NCI-H2196 (cell line): Measurements from ENCODE around the gene PAPSS1.

Source experiments
- DNase-seq: peaks from one replicate; lab custom pipeline; 2025; ENCODE audit not compliant: unreplicated experiment; lab: John Stamatoyannopoulos, UW

PAPSS1 gene

DNA sequence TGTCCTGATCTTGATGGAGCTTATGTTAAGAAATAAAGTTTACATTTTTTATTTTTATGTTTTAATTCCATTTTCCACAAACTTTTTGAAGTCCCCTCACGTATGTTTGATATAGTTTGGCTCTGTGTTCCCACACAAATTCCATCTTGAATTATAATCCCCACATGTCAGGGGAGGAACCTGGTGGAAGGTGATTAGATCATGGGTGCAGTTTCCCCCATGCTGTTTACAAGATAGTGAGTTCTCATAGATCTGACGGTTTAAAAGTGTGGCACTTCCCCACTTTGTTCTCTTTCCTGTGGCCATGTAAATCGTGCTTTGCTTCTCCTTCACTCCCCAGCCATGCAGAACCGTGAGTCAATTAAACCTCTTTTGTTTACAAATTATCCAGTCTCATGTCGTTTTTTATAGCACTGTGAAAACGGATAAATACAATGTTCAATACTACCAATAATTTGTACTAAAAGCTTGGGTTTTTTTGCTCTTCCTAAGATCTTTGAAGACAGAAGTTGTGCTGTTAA is 89.8 kb downstream of the PAPSS1 start:
- no peak for DNase-seq

DNA sequence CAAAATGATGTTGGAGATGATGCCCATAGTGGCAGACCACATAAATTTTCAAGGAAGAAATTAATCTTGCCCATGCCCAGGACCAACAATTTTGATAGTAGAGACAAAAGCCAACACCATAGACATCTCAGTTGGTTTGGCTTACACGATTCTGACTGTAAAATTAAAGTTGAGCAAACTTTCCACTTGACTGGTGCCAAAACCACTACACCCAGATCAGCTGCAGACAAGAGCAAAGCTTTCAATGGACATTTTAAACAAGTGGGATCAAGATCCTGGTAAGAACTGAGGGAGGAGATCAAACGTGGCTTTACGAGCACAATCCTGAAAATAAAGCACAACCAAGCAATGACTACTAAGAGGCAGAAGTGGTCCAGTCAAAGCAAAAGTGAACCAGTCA is 90.7 kb downstream of the PAPSS1 start:
- no peak for DNase-seq

DNA sequence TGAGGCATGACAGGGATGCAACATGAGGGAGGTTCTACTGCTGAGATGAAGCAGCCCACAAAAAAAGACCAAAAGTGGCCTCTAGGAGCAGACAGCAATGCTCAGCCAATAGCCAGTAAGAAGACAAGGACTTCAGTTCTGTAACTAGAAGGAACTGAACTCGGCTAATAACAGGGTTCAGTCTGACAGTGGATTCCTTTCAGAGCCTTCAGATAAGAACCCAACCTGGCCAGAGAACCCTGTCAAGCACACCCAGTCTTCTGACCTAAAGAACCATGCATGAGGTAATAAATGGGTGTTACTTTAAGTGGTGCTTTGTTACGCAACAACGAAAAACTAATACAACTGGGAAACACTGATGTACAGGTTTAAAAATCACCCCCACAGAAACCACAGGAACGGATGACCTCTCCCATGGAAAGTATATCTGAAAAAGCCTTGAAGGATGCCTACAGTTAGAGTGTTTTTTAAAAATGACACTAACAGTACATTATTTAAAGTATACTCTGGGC is 94.6 kb downstream of the PAPSS1 start:
- DNase-seq: no peak

DNA sequence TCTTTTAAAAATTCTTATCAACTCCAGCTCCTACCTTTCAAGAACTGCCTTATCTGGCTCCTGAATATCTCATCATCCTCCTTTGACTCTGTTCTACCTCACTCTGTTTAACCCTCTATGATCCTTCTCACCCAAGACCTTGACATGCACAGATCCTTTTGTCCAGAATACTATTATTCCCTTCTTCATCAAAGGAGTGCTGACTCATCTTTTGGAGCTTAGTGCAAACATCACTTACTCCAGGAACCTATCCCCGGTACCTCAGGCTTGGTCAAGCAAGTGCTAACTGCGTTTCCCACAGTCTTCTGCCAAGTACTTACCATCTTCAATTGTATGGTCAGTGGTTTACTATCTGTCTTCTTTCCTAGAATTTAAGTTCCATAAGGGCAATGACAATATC is 96.0 kb downstream of the PAPSS1 start:
- no peak for DNase-seq

DNA sequence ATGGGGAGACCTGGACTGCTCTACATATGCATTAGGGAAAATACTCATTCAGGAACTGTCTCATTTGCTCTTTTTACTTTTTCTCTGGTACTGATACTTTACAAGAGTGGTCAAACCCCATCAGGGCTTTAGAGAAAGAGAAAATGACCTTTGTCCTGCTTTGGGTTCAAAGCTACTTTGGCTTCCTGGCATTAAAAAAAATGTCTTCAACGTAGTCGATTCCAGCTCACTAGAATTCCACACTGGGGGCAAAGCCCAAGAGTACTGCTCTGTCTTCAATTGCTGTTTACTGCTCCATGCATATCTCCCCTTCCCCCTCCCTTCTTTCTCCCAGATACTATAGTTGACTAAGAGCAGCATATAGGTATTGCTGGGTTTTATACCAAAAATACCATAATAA is 98.0 kb downstream of the PAPSS1 start:
- DNase-seq: no peak

DNA sequence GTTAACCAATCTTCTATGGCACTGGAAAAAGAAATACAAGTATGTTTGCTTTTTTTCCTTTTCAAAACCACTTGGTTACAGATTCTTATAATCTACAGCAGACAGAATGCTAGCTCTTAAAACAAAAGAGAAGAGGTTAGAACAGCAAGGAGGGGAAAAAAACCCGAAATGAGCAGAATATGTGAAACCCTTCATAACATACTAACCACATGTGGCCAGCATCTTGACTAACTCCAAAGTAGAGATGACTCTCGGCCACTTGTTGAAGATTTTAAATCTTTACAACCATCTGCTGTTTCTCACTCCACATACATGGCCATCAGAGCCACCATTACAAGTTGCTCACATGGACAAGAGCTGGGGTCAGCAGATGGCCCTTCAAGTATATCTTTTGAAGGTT is 100.3 kb downstream of the PAPSS1 start:
- no peak for DNase-seq

GRCh38 chr4:107619066-107619465 is 101.0 kb downstream of the PAPSS1 start:
- DNase-seq: no peak

- no peak for DNase-seq
These were observed 101.4 kb downstream of the PAPSS1 start for GRCh38 chr4:107618656-107619055.

DNA sequence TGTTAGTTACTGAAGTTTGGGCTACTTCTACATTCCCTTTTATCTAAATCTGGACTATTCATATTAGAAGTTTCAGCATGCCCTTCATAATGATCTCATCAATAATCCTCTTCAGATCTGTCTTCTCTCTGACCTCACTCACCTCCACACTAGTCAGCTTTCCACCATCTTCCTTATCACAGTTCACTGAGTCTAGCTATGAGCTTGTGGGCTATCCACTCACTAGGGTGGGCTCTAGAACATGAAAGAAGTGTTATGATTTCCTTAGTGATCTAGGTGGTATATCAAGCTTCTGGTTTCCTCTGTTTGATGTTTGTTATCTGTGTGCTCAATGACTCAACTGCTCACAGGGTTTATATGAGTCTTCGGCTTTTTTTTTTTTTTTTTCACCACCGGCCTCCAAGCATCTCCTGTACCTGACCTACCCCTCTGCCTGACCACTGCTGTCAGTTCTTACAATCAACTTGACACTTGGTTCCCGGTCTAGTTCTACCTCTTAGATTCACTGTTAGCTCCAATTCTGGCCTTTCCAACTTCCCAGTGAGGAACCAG is 103.1 kb downstream of the PAPSS1 start:
- no peak for DNase-seq

- DNase-seq: no peak
These were observed 104.2 kb downstream of the PAPSS1 start for GRCh38 chr4:107615809-107616208.

DNA sequence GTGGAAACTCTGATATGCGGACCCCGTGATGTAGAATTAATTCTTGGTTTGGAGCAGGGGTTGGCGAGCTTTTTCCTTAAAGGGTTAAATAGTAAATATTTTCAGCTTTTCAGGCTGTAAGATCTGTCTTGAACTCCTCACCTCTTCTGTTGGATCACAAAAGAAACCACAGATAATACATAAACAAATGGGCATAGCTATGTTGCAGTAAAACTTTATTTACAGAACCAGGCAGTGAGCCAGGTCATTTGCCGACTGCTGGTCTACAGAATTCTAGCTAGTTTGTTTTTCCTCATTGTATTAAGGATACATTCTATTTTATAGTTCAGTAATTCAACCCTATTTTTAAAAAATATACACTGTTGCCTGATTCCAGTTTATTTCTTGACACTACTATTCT is 116.6 kb downstream of the PAPSS1 start:
- DNase-seq: no peak

DNA sequence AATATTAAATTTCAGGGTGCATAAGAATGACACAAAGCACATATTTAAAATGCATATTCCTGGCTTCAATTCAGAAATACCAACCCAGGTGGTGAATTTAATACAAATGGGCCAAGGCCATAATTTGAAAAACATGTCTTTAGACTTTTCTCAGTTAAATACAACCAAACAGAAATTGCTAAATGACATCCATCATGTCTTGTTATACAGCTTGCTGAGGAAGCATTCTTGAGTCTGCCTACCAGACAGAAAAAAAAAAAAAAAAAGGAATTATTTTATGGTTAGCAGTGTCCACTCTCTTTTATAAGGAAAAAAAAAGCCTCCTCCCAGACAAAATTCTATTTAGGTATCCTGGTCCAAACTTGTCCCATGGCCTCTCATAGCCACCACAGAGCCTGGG is 119.1 kb downstream of the PAPSS1 start:
- DNase-seq: no peak

DNA sequence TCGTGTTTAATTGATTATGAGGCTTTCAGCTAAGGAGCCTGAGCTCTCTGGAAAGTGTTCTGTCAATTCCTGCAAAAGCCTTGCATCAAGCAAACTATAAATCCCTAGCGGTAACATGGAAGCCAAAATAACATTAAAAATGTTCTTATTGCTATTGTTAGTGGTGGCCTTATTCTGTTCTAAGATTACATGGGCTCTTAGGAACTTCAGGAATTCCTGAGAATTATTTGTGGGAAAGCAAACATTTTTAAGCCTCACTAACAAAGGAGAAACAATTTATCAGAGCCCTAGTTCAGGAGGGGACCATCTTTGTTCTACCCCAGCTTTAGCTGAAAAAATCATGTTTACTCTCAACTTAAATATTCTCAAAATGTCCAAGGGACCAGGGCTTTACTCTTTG is 119.6 kb downstream of the PAPSS1 start:
- DNase-seq: no peak

- no peak for DNase-seq
These were observed 120.2 kb downstream of the PAPSS1 start for GRCh38 chr4:107599841-107600240.

GRCh38 chr4:107593230-107593629 is 126.8 kb downstream of the PAPSS1 start:
- DNase-seq: no peak

- DNase-seq: no peak
These were observed 127.5 kb downstream of the PAPSS1 start for GRCh38 chr4:107592519-107592918.

DNA sequence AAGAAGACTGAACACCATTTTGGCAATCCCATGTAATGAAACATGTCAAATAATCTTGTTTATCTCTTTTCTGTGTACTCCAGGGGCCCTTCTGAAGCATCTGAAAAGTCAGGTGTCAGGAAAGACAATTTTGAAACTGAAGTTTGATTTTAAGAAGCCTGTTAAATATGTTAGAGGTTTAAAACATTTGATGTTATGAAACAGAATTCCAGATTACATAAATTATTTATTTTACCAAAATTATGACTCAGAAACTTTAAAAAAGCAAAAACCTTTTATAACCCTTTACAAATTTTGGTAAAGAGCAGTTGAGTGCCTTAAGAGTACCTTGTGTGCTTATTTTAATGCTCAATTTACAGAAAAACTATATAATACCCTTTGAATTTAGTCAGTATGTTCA is 130.8 kb downstream of the PAPSS1 start:
- no peak for DNase-seq

GRCh38 chr4:107586371-107586770 is 133.7 kb downstream of the PAPSS1 start:
- DNase-seq: no peak

DNA sequence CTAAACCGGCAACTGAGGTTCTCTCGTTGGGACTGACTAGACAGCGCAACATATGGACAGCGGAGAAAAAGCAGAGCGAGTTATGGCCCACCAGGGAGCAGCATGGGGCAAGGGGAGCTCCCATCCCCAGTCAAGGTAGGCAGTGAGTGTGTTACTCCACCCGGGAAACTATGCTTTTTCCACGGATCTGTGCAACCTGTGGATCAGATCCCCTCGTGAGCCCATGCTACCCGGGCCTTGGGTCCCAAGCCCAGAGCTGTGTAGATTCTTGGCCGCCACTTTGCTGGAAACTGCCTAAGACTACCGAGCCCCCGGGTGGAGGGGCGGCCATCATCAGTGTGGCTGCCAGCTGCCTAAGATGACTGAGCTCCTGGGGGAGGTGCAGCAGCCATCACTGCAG is 140.9 kb downstream of the PAPSS1 start:
- no peak for DNase-seq

DNA sequence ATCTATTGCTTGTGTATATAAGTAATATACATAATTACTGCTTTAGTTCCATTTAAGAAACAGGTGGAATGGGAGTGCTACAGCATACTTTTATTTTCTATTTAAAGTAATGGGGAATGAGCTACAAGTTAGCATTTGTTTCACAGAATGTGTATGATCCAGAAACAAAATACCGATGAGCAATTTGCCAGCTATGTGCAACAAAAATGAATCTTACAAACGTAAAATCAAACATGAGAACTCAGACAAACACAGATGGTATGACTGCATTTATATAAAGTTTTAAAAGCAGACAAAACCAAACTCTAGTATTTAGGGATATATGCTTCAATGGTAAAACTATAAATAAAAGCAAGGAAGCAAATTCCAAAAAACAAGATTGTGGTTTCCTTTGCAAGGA is 141.7 kb downstream of the PAPSS1 start:
- DNase-seq: no peak

DNA sequence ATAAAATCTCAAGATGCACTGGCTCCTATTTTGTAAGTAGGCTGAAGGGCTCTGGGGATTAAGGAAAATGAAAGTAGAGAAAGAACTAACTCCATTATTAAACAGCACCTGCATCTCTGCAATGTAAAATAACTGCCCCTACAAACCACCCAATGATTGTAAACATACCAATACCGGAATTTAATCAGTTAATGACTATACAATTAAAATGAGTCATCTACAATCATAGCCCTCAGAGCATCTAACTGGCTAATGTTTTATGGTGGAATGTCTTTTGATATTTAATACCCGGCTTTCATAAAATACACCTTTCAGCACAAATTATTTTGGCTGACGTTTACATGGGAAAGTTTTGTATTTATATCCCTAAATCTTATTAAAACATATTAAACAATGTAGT is 142.3 kb downstream of the PAPSS1 start:
- no peak for DNase-seq

DNA sequence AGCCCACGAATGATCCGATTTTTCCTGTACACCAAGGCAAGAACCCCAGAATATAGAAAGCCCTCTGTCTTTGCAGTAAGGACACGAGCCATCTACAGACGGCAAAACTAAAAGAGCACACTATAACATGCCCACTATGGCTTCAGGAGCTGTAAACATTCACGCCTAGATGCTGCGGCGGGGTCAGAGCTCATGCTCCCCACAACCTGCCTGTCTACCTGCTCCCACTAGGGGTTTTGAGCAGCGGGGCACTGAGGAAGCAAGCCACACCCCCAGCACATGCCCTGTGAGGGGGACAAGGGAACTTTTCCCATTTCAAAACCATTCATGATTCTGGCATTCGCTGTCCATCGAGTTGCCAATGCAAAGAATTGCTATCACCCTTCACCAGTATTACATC is 144.8 kb downstream of the PAPSS1 start:
- no peak for DNase-seq

DNA sequence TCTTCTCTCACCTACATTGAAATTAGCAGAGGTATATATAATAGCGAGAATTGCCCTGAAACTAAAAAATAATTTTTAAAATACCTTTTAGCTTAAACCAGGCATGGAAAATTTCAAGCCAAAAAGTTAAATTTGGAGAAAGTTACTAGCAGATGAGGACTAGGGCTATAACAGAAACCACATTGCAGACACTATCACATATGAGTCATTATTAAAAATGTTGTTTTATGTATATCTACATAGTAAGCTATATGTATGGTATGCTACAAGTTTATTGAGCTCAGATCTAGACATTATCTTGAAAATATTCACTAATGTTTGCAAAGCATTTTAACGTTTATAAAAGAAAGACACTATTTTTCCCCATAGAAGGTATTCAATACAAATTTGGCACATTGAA is 147.8 kb downstream of the PAPSS1 start:
- no peak for DNase-seq
